H1 (cell line): Measurements from ENCODE around the gene PLPP2. TPM values are rescaled to one million over a fixed set of nuclear protein-coding genes. Genes with fewer than 3 reads are reported as not detected.
A peak's percentile ranks its signal among the peaks of the same experiment; 100 is the strongest.

Experiments
- CTCF ChIA-PET: fragments of 300-600 bp; sonication (Branson Sonifier 250); formaldehyde crosslinking; loops from one replicate; lab custom pipeline; 2021; ENCODE audit not compliant: partially characterized antibody; lab: Charles Lee
- POLR2A ChIA-PET: fragments of 300-600 bp; sonication (Branson Sonifier 250); formaldehyde crosslinking; loops from one replicate; lab custom pipeline; 2021; ENCODE audit warnings: inconsistent platforms; ENCODE audit not compliant: partially characterized antibody; lab: Charles Lee
- DNase-seq, 2 experiments: peaks; one replicate each; pipeline versions ENCODE4 v3.0.0 to v3.0.0-alpha.2; 2010 to 2022; ENCODE audit warnings: low spot score in 2 of 2, low read depth in 1 of 2, mixed read lengths in 1 of 2
- FAIRE-seq: peaks from 2 replicates; lab custom pipeline; 2011; peaks lifted over from hg19 to GRCh38; lab: Jason Lieb, UNC
- H2AFZ ChIP-seq: 2 replicates; pipeline ENCODE4 v1.8.1; 2012; ENCODE audit warnings: low read length, inconsistent platforms
- H2AK5ac ChIP-seq: 2 replicates; pipeline ENCODE4 v1.6.1; 2013; ENCODE audit warnings: low read depth, low read length
- H2BK120ac ChIP-seq: replicated peaks from 2 replicates; pipeline ENCODE3; 2013; ENCODE audit warnings: low read depth, low read length, inconsistent platforms
- H2BK12ac ChIP-seq: 2 replicates; pipeline ENCODE4 v1.6.1; 2013; ENCODE audit warnings: low read depth, low read length
- H2BK15ac ChIP-seq: 2 replicates; pipeline ENCODE4 v1.6.1; 2013; ENCODE audit warnings: low read length
- H2BK20ac ChIP-seq: 2 replicates; pipeline ENCODE4 v1.6.1; 2013; ENCODE audit warnings: low read length
- H2BK5ac ChIP-seq: 2 replicates; pipeline ENCODE4 v1.6.1; 2013; ENCODE audit warnings: low read depth, low read length
- H3K14ac ChIP-seq: 2 replicates; pipeline ENCODE4 v1.6.1; 2013; ENCODE audit warnings: inconsistent platforms; ENCODE audit not compliant: insufficient read length
- H3K18ac ChIP-seq: 2 replicates; pipeline ENCODE4 v1.6.1; 2013; ENCODE audit warnings: low read length; ENCODE audit errors: extremely low read depth
- H3K23ac ChIP-seq: 2 replicates; pipeline ENCODE4 v1.6.1; 2013; ENCODE audit warnings: inconsistent platforms; ENCODE audit not compliant: insufficient read length
- H3K23me2 ChIP-seq: 2 replicates; pipeline ENCODE4 v1.6.1; 2013; ENCODE audit warnings: low read depth, low read length
- H3K27ac ChIP-seq: 2 replicates; pipeline ENCODE4 v1.6.1; 2011; ENCODE audit warnings: low read depth, low read length, inconsistent platforms
- H3K27me3 ChIP-seq, 4 experiments: replicated peaks in 1 of 4; 1 replicate in 1 of 4; 2 replicates in 3 of 4; pipeline versions ENCODE4 v1.6.1 to v1.8.1; 2011 to 2013; ENCODE audit warnings: low read length in 3 of 4, mild to moderate bottlenecking in 3 of 4, inconsistent platforms in 2 of 4, mixed read lengths in 2 of 4, moderate library complexity in 1 of 4; ENCODE audit not compliant: control insufficient read depth in 3 of 4, insufficient read depth in 3 of 4; ENCODE audit errors: extremely low read depth in 1 of 4
- H3K36me3 ChIP-seq, 4 experiments: 2 replicates each; pipeline versions ENCODE4 v1.6.1 to v1.8.1; 2011 to 2013; ENCODE audit warnings: mild to moderate bottlenecking in 4 of 4, low read length in 3 of 4, moderate library complexity in 2 of 4, control low read depth in 1 of 4, inconsistent platforms in 1 of 4; ENCODE audit not compliant: insufficient read depth in 4 of 4, control insufficient read depth in 2 of 4
- H3K4ac ChIP-seq: replicated peaks from 2 replicates; pipeline ENCODE3; 2013; ENCODE audit warnings: low read length, low read depth, mixed read lengths, inconsistent platforms; ENCODE audit not compliant: insufficient read length
- H3K4me1 ChIP-seq, 4 experiments: replicated peaks in 1 of 4; 1 replicate in 1 of 4; 2 replicates in 3 of 4; pipeline versions ENCODE4 v1.6.1 to v1.8.1; 2011 to 2013; ENCODE audit warnings: low read length in 3 of 4, inconsistent platforms in 2 of 4, mixed read lengths in 1 of 4; ENCODE audit not compliant: insufficient read depth in 4 of 4, control insufficient read depth in 3 of 4
- H3K4me2 ChIP-seq, 2 experiments: 2 replicates each; pipeline versions ENCODE4 v1.6.1 to v1.8.1; 2011 to 2013; ENCODE audit warnings: low read depth in 2 of 2, low read length in 2 of 2, control low read depth in 1 of 2, inconsistent platforms in 1 of 2, mild to moderate bottlenecking in 1 of 2; ENCODE audit not compliant: insufficient read depth in 1 of 2
- H3K4me3 ChIP-seq, 4 experiments: fragments of 200-600, 300-600 bp in 1 of 4; sonication (generic), shearing (Covaris generic), sonication (Bioruptor Twin) in 1 of 4; 2 replicates each; pipeline versions ENCODE4 v1.5.1 to v1.8.1; 2011 to 2016; ENCODE audit warnings: low read length in 4 of 4, low read depth in 3 of 4, control low read depth in 2 of 4, inconsistent platforms in 2 of 4, mild to moderate bottlenecking in 2 of 4, mixed read lengths in 1 of 4, moderate library complexity in 1 of 4; ENCODE audit not compliant: insufficient read depth in 2 of 4; ENCODE audit errors: extremely low read depth in 1 of 4
- H3K56ac ChIP-seq: replicated peaks from 2 replicates; pipeline ENCODE3; 2013; ENCODE audit warnings: low read depth, mild to moderate bottlenecking, mixed read lengths, low read length, inconsistent platforms; ENCODE audit not compliant: insufficient read length
- H3K79me1 ChIP-seq: 2 replicates; pipeline ENCODE4 v1.6.1; 2013; ENCODE audit warnings: low read depth, low read length, control low read depth
- H3K79me2 ChIP-seq, 2 experiments: 2 replicates each; pipeline versions ENCODE4 v1.6.1 to v1.8.1; 2012 to 2013; ENCODE audit warnings: low read length in 2 of 2, mild to moderate bottlenecking in 2 of 2, inconsistent platforms in 1 of 2; ENCODE audit not compliant: insufficient read depth in 2 of 2, control insufficient read depth in 1 of 2
- H3K9ac ChIP-seq, 4 experiments: replicated peaks in 1 of 4; 1 replicate in 1 of 4; 2 replicates in 3 of 4; pipeline versions ENCODE4 v1.6.1 to v1.8.1; 2011 to 2013; ENCODE audit warnings: low read depth in 3 of 4, low read length in 3 of 4, control low read depth in 2 of 4, mild to moderate bottlenecking in 2 of 4, moderate library complexity in 2 of 4, inconsistent platforms in 1 of 4; ENCODE audit errors: extremely low read depth in 1 of 4
- H3K9me3 ChIP-seq, 2 experiments: 2 replicates each; pipeline versions ENCODE4 v1.6.1 to v1.8.1; 2012 to 2013; ENCODE audit warnings: mild to moderate bottlenecking in 2 of 2, moderate library complexity in 2 of 2, control low read depth in 1 of 2, inconsistent platforms in 1 of 2, low read depth in 1 of 2, low read length in 1 of 2, mixed read lengths in 1 of 2; ENCODE audit not compliant: insufficient read depth in 2 of 2
- H4K20me1 ChIP-seq, 2 experiments: replicated peaks in 1 of 2; 2 replicates each; pipeline versions ENCODE3 to v1.8.1; 2011 to 2013; ENCODE audit warnings: inconsistent platforms in 2 of 2, low read length in 2 of 2, mild to moderate bottlenecking in 1 of 2; ENCODE audit not compliant: insufficient read depth in 2 of 2, control insufficient read depth in 1 of 2
- H4K5ac ChIP-seq: 2 replicates; pipeline ENCODE4 v1.6.1; 2013; ENCODE audit warnings: low read length, low read depth, mixed read lengths, inconsistent platforms; ENCODE audit not compliant: insufficient read length
- H4K8ac ChIP-seq: 2 replicates; pipeline ENCODE4 v1.8.0; 2013; ENCODE audit warnings: mild to moderate bottlenecking, moderate library complexity, low read length, inconsistent platforms; ENCODE audit not compliant: insufficient read depth; ENCODE audit errors: extremely low read depth
- H4K91ac ChIP-seq: replicated peaks from 2 replicates; pipeline ENCODE3; 2013; ENCODE audit warnings: low read length, mixed read lengths, inconsistent platforms; ENCODE audit not compliant: insufficient read length
- E2F6 ChIP-seq: IDR thresholded peaks from 2 replicates; pipeline ENCODE4 v1.6.1; 2012; ENCODE audit warnings: inconsistent platforms
- NANOG ChIP-seq: IDR thresholded peaks from 2 replicates; pipeline ENCODE4 v1.6.1; 2011; ENCODE audit warnings: low read length, low read depth, mild to moderate bottlenecking, inconsistent platforms; ENCODE audit not compliant: insufficient read depth, poor library complexity, severe bottlenecking
- WGBS, 2 experiments: shearing (Covaris generic) in 1 of 2; methylation state at CpG; one replicate each; pipeline versions ENCODE4 v1.1.6 to v1.1.7; 2013 to 2015; ENCODE audit warnings: low lambda C conversion rate in 2 of 2, mixed read lengths in 2 of 2, inconsistent platforms in 1 of 2, low coverage in 1 of 2, missing lambda C conversion rate in 1 of 2; ENCODE audit not compliant: insufficient replicate concordance in 2 of 2, insufficient coverage in 1 of 2, insufficient read length in 1 of 2; ENCODE audit errors: extremely low coverage in 1 of 2, missing lambda C conversion rate in 1 of 2; 5-methylcytosine and 5-hydroxymethylcytosine counted together
- polyA plus RNA-seq, 7 experiments: library from polyadenylated mRNA; depleted of rRNA in 3 of 7; stranded (reverse) in 5 of 7; unstranded in 2 of 7; fragments of >200 nt in 5 of 7; fragments of 200-250 nt in 2 of 7; gene quantifications; 1 replicate in 5 of 7; 2 replicates in 1 of 7; 4 replicates in 1 of 7; pipeline versions ENCODE4 v1.2.1 to v1.2.3, GENCODE V29; 2011 to 2013; ENCODE audit warnings: missing spikeins in 2 of 7, mixed read lengths in 2 of 7
- total RNA-seq: library from RNA; stranded (reverse); fragmentation: NEBNext Ultra II Directional; extraction: Animal tissue kit (Norgen Biotek cat#: 25700); gene quantifications from 2 replicates; pipeline ENCODE4 v1.2.1, GENCODE V29; 2021

Gene PLPP2
- total and polyA plus RNA-seq, 2 of the 8 experiments (the other 6 are each of a cell fraction or from before 2014, with no cell fraction given), result 101 to 195 TPM

- Histone ChIP-seq H3K4me3 (no peak overlapping the region), H3K4ac (no peak overlapping the region), H4K5ac (no peak overlapping the region), H3K9ac (no peak overlapping the region), H3K4me2 (no peak overlapping the region; a peak in 1 of 4 replicates), H2BK20ac (no peak overlapping the region), H4K20me1 (no peaks in the 10 kb centered on the region), H3K18ac (no peak overlapping the region), H3K79me2 (peaks cover 0 to 7% of the 10 kb centered on the region in 2 experiments; a peak in 3 of 4 replicates), H3K23ac (no peak overlapping the region), H3K36me3 (no peaks in the 10 kb centered on the region), H4K8ac (peak overlapping the region; percentile 31), H3K27me3 (peaks cover 0 to 16% (median 8%) of the 10 kb centered on the region in 4 experiments; a peak in 3 of 7 replicates), H2BK15ac (peak overlapping the region; percentile 16; the same call in 1 of the 2 replicates), H2BK5ac (no peak overlapping the region), H2BK120ac (no peak overlapping the region), H3K56ac (no peak overlapping the region), H3K9me3 (peaks cover 0 to 13% of the 10 kb centered on the region in 2 experiments; a peak in 1 of 4 replicates), H2AK5ac (0 out of 2 replicates have a peak overlapping the region, but pooled peaks have one; percentile 76), H3K79me1 (no peaks in the 10 kb centered on the region), H3K23me2 (peaks cover 2% of the 10 kb centered on the region; the same call in 1 of the 2 replicates), H3K14ac (no peak overlapping the region), H2AFZ (no peak overlapping the region), H3K4me1 (peaks cover 3 to 22% (median 19%) of the 10 kb centered on the region in 4 experiments), H4K91ac (no peak overlapping the region), H2BK12ac (no peak overlapping the region; the same call in 1 of the 2 replicates), H3K27ac (no peak overlapping the region)
- WGBS, 2 experiments, result 85% methylated on average over 13 of the region's 14 CpGs; no CpG with 5 or more reads in 1 of the 2 experiments
- no peak for DNase-seq
- ChIA-PET POLR2A (interaction anchor here (0.8 to 5.6 kb wide), 8 partner anchors 8 to 239 kb away, joined by 3 to 38 read pairs (median 8); partner anchors contain the start of gene MIER2), CTCF (interaction anchor here (0.8 to 1.4 kb wide), 7 partner anchors 11 to 217 kb away, joined by 3 to 4 read pairs (median 3); no protein-coding TSS in a partner anchor)
- TF ChIP-seq NANOG, result no peak
- TF ChIP-seq E2F6, result peak; percentile 23; the same call in 1 of the 2 replicates
- FAIRE-seq, result no peak
Observed at GRCh38 chr19:293436-294110, 2.4 kb upstream of the PLPP2 start.
